ENCODE data around the gene RASGRF1.
"Not testable (repeated sequence)": the region's sequence is repeated elsewhere in the genome, so short reads cannot be mapped to it uniquely, and the experiment has no call there.

RASGRF1 gene

GRCh38 chr15:79035111-79035601 lies 55.4 kb downstream of the RASGRF1 start:
- DNase-seq, result no peak

- no peak for DNase-seq
Observed at GRCh38 chr15:79034284-79034683, 56.3 kb downstream of the RASGRF1 start.

DNA sequence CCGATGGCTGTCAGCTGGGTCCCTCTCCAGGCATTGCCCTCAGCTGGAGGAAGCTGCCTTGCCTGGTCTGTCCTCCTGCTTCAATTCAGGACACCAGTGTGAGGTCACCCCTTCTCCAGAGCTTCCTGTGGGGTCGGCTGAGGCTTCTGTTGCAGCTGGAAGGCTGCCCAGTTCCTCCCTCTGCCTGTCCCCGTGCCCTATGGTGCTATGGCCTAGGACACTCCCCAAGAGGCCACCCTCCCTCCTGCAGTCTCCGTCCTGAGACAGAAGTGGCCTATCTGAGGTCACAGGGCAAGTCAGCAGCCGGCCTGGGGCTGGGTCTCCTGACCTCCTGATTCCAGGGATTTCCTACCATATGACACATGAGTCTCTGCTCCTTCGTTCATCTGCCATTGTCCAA lies 57.9 kb downstream of the RASGRF1 start:
- peak; percentile 56 for DNase-seq

DNA sequence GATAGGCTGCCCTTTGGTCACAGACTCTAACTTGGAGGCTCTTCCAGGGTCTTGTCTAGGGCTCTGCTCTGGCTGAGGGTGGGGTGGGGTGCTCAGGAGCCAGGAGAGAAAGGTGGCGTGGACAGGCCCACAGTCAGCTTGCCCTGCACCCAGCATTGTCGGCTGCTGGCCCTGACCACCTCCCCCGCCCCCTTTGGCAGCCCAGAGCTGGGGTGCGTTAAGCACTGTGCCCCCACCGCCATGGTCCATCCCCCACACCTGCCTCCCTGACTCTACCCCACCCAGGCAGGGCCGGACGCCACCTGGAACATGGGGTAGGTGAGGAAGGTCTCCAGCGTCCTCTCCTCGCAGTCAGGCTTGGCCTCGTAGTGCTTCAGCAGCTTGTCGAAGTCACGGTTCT lies 58.8 kb downstream of the RASGRF1 start:
- no peak for DNase-seq

DNA sequence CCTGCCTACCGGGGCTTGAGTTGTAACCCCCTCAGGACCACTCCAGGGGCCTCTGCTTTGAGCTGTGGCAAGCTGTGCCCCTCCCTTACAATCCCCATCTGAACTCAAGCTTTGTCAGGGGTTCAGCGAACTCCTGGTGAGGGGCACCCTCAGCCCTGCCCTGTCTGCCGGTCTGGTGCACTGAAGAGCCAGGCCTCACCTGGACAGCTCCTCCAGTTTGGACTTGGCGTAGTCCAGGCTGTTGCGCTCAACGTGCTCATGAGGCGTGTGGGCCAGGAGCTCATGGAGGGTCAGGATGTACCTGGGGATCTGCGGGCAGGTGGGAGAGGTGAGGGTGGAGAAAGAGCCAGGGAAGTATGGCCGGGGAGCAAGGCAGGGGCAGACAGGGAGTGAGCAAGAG lies 59.4 kb downstream of the RASGRF1 start:
- DNase-seq, result no peak

GRCh38 chr15:79030470-79030869 lies 60.1 kb downstream of the RASGRF1 start:
- no peak for DNase-seq

GRCh38 chr15:79028411-79028964 lies 62.1 kb downstream of the RASGRF1 start:
- DNase-seq, result no peak

DNA sequence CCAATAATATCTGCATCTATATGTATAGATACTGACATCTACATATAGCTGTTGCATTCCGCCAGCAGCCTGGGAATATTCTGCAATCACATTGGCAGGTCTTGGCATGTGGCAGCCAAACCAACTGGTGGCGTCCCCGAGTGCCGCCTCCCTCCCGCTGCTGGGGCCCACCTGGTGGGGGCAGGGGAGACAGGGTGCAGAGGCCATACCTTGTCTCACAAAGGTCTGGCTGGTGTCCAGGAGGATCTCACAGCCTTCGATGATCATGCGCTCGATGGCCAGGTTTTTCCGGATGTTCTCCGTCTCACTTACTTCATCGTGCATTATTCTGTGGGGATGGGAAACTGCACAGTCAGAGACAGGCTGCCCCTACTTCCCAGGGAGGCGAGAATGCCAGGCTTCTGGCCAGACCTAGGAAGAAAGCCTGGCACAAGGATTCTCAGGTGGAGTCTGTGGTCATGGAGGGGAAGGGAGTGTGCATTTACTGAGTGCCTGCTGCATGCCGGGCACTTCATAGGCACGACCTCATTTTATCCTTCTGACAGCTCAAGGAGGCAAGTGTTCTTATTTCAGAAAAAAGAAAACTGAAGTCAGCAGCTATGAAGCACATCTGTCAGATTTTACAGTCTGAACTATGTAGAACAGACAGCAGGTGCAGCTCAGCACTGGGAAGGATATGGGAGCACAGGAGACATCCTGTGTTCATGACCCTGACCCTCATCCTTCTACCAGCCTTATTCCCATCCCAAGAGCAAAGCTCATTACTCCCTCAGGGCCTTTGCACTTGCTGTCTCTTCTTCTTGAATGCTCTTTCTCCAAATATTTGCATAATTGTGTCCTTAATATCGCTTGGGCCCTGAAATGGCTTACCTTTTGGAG lies 62.8 kb downstream of the RASGRF1 start:
- DNase-seq, result no peak

GRCh38 chr15:79025802-79026201 lies 64.8 kb downstream of the RASGRF1 start:
- no peak for DNase-seq

DNA sequence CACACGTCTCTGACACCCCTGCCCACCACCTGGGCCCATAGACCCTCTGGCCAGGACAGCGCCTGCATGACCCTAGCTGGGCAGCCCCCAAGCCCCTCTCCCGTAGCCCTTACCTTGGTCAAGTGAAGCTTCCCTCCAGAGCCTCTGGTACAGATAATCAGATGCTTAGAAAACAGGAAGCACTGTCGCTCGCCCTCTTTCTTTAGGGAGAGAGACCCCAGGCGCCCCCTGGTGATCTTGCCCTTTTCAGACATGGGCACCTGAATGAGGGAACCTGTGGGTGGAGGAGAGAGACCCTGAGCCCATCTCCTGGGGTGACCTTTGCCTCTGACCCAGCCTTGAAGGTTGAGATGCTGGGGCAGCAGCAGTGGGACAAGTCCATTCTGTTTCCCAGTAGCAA lies 65.4 kb downstream of the RASGRF1 start:
- DNase-seq, result peak; percentile 39

- not testable (repeated sequence) for DNase-seq
Observed at GRCh38 chr15:79024493-79024892, 66.1 kb downstream of the RASGRF1 start.

DNA sequence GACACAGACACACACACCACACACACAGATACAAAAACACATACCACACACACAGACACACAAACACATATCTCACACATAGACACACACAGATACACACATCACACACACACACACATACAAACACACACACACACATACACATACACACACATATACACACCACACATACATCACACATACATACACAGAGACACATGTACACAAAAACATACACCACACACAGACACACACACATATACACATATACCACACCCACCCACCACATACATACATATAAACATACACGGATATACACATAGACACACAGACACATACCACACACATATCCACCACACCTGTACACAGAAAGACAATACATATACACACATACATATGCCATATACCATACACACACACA lies 66.7 kb downstream of the RASGRF1 start:
- DNase-seq, result no peak

GRCh38 chr15:79023546-79023890 lies 67.1 kb downstream of the RASGRF1 start:
- no peak for DNase-seq

- DNase-seq, result no peak
Observed at GRCh38 chr15:79018960-79019359, 71.6 kb downstream of the RASGRF1 start.

- DNase-seq, result no peak
Observed at GRCh38 chr15:79017953-79018352, 72.6 kb downstream of the RASGRF1 start.

GRCh38 chr15:79016527-79017170 lies 73.9 kb downstream of the RASGRF1 start:
- no peak for DNase-seq

DNA sequence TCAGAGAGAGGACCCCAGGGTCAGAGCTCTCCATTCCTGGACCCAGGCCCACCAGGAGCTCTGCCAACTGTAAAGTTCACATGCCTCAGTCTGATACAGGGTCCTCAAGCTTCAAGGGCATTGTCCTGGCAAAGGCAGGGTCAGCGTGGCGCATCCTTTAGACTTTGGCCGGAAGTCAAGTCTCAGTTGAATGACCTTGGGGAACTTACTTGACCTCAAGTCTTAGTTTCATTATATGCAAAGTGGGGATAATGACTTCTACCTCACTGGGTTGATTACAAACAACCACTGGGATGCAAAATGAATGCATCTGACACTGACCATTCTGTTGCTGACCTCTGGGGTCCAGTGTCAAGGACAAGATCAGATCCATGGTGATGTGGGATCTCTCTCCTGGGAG lies 75.2 kb downstream of the RASGRF1 start:
- no peak for DNase-seq

DNA sequence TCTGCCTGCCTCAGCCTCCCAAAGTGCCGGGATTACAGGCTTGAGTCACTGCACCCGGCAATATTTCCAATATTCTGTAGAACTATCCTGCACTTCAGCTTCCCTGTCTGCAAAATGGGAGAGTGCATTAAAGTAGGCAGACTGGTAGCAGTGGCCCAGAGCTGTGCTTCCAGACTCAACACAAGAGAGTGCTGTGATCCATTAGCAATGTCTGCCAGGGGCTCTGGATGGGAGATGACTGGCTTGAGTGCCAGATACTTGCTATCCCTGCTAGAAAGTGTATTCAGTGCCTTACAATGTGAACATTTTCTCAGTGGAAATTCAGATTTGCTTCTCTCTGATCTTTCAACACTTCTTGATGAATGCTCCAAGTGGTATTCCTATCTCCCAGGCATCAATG lies 80.3 kb downstream of the RASGRF1 start:
- no peak for DNase-seq

- peak; percentile 13 for DNase-seq
Observed at GRCh38 chr15:79009379-79009778, 81.2 kb downstream of the RASGRF1 start.

- DNase-seq, result no peak
Observed at GRCh38 chr15:79008659-79009058, 81.9 kb downstream of the RASGRF1 start.

DNA sequence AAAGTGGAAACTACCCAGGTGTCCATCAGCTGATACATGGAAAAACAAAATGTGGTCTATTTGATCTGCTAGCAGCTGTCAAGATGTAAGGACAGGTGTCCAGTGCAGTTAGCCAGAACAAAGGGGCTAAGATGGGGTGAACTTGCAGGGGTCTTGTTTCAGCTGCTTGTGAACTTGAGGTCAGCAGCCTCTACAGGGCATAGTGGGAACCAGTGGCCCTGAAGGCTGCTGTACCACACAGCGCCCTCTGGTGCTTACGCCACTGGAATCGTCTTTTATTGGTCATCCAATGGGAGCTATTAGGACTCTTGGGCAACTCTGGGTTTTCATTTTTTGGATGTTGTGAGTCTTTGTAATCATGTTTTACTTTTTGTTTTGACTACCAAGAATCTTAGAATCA lies 83.5 kb downstream of the RASGRF1 start:
- peak; percentile 75 for DNase-seq

- DNase-seq, result no peak
Observed at GRCh38 chr15:79006071-79006470, 84.5 kb downstream of the RASGRF1 start.

DNA sequence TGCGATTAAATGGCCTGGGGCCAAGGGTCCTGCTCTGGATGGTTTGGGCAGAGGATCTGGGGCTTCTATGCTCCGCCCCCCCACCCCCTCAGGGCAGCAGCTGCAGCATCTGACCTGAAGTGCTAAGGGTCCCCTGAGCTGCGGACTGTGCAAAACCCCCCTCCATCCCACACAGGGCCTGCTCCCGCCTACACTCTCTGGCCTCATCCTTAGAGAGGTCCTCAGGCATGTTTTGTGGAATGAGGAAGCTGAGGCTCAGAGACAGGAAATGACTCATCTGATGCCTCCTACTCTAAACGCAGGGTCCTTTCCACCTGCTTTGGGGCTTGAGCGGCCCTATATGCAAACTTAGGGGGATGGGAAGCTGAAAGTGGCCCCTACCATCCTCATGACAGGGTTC lies 86.2 kb downstream of the RASGRF1 start:
- DNase-seq, result peak; percentile 89

DNA sequence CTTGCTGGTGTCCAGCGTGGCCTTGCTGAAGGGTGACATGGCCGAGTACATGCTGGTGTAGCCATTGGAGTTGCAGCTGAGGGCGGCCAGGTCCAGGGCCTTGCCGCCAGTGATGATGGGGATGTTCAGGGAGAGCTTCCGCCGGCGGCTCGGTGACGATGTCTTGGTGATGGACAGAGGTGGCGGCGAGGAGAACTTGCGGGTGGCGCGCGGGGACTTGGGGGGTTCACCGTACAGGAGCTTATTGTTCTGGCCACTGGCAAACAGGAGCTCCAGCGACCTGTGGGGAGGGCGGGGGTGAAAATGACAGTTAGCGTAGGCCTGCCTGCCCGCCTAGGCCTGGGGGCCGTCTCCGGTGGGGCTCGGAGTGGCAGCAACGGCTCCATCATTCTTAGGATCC lies 86.7 kb downstream of the RASGRF1 start:
- no peak for DNase-seq

All from MV-4-11 (cell line).